Measurements from ENCODE around the gene MAST3. TPM values are rescaled to one million over a fixed set of nuclear protein-coding genes. Genes with fewer than 3 reads are reported as not detected.

MAST3 gene
- total RNA-seq, 1 experiment from 2014 or later, result 10.4 TPM

GRCh38 chr19:18174983-18175382 lies 77.4 kb downstream of the MAST3 start:
- H2BK20ac ChIP-seq (ENCODE audit: low read depth, low read length, poor library complexity, severe bottlenecking), result no peak overlapping the region
- no peaks in the 10 kb centered on the region for H3K9me3 ChIP-seq (ENCODE audit: control insufficient read depth, low read depth, low read length)
- no peak overlapping the region for H2BK5ac ChIP-seq (ENCODE audit: insufficient read length, low read length)
- no peak overlapping the region for H2BK12ac ChIP-seq (ENCODE audit: insufficient read length, low read depth, low read length)
- DNase-seq, result no peak
- no peak overlapping the region for H3K23ac ChIP-seq (ENCODE audit: insufficient read length, low read depth, low read length)
- H2BK120ac ChIP-seq (ENCODE audit: low read depth, low read length, poor library complexity, severe bottlenecking), result no peak overlapping the region
- H3K27me3 ChIP-seq (ENCODE audit: insufficient read depth, low read length), result no peaks in the 10 kb centered on the region
- H3K36me3 Mint-ChIP-seq (ENCODE audit: insufficient read depth in 1 of 3, low read depth in 3 of 3), result peaks cover 6 to 30% (median 15%) of the 10 kb centered on the region in 3 experiments
- H3K56ac ChIP-seq (ENCODE audit: insufficient read length, low read depth, low read length), result no peak overlapping the region
- peak overlapping the region; percentile 6 to 35; a peak in 2 of 5 replicates for H3K4me3 Mint-ChIP-seq
- H3K4ac ChIP-seq (ENCODE audit: low read depth, low read length), result no peak overlapping the region
- no peak overlapping the region for H2AK5ac ChIP-seq (ENCODE audit: insufficient read length, low read length)
- no peak overlapping the region for H3K27ac Mint-ChIP-seq
- WGBS (ENCODE audit: extremely low coverage, insufficient read length, low lambda C conversion rate), result no CpG with 5 or more reads among the region's 11 CpGs
- H3K27me3 Mint-ChIP-seq (ENCODE audit: low read depth), result peaks cover 17% of the 10 kb centered on the region
- no peak overlapping the region for H3K27ac ChIP-seq (ENCODE audit: insufficient read length, low read depth, low read length)
- no peaks in the 10 kb centered on the region for H3K79me1 ChIP-seq (ENCODE audit: insufficient read depth, low read depth, low read length, poor library complexity, severe bottlenecking)
- H3K9ac ChIP-seq (ENCODE audit: extremely low read depth, insufficient read length, low read length), result no peak overlapping the region
- TF ChIP-seq CTCF (conservative IDR thresholded peaks at IDR 0.05), result no peak
- no peak overlapping the region for H3K18ac ChIP-seq (ENCODE audit: insufficient read length, low read depth, low read length)
- H3K14ac ChIP-seq (ENCODE audit: insufficient read depth, low read length), result no peak overlapping the region
- H4K91ac ChIP-seq (ENCODE audit: insufficient read length, low read depth, low read length), result no peak overlapping the region
- no peak overlapping the region for H3T11ph ChIP-seq (ENCODE audit: low read length)
- H3K23me2 ChIP-seq (ENCODE audit: insufficient read length, low read depth, low read length, poor library complexity, severe bottlenecking), result peaks cover 10% of the 10 kb centered on the region
- H3K4me1 ChIP-seq (ENCODE audit: insufficient read depth, low read length), result no peaks in the 10 kb centered on the region; the same call in 1 of the 2 replicates
- H2BK15ac ChIP-seq (ENCODE audit: low read depth, low read length), result no peak overlapping the region
- no peaks in the 10 kb centered on the region for H3K9me3 Mint-ChIP-seq
- H3K4me1 Mint-ChIP-seq, result peaks cover 9 to 18% of the 10 kb centered on the region in 2 experiments
- no peaks in the 10 kb centered on the region for H3K79me2 ChIP-seq (ENCODE audit: insufficient read depth, low read length)
- no peak overlapping the region for H3K4me2 ChIP-seq (ENCODE audit: insufficient read depth, insufficient read length, low read length)
- H4K8ac ChIP-seq (replicated peaks; ENCODE audit: insufficient read length, low read depth, low read length), result no peak overlapping the region
- H4K5ac ChIP-seq (ENCODE audit: insufficient read length, low read depth, low read length), result no peak overlapping the region
- no peak overlapping the region for H2AFZ ChIP-seq (ENCODE audit: low read length)
- H4K20me1 ChIP-seq (ENCODE audit: control insufficient read depth, insufficient read depth, insufficient read length), result no peaks in the 10 kb centered on the region

Data from H9 (cell line).